ENCODE measurements around the gene SCAMP1. TPM values are rescaled to one million over a fixed set of nuclear protein-coding genes. Genes with fewer than 3 reads are reported as not detected.
A peak's percentile ranks its signal among the peaks of the same experiment; 100 is the strongest.
"Not testable (repeated sequence)": the region's sequence is repeated elsewhere in the genome, so short reads cannot be mapped to it uniquely, and the experiment has no call there.

Gene SCAMP1
- total and polyA plus RNA-seq, 2 experiments from 2014 or later: 57.7 to 66.9 TPM

DNA sequence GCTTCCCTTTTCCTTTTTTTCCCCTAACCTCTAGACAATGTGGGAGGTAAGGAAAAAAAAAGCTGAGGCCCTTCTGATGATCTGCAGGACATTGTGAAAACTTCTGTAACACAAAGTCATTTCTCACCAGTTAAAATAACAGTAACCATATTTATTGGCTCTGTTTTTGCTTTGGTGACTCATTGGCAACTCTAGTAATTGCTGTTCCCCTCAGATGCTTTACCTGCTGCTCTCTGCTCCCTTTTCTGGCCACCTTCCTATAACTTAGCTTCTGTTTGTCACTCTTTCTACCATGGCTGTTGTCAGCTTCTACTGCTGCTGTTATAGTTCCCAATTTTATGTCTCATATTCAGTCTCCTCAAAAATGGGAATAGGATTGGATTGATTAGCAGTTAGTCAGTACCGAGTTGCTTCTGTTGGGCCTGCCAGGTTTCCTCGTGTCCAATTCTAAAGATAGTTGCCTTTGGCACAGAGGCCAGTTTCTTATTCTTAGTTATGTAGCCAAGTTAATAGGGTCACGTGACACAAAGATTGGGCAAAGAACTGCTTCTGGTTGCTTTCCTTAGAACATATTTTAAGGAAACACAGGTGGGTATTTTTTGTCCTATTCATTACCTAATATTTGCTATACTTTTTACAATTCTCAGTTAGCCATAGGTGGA lies 16.8 kb downstream of the SCAMP1 start:
- H3K79me2 ChIP-seq (ENCODE audit: insufficient read depth): peaks cover 89% of the 10 kb centered on the region
- no peak overlapping the region for H3K4me3 ChIP-seq
- no peak overlapping the region for H3K4me2 ChIP-seq (ENCODE audit: unreplicated experiment)
- no peak overlapping the region; the same call in 1 of the 2 replicates for H3K9ac ChIP-seq
- H4K20me1 ChIP-seq (ENCODE audit: insufficient read depth): peaks cover 24% of the 10 kb centered on the region; the same call in 1 of the 2 replicates
- TF ChIP-seq EZH2phosphoT487 (IDR thresholded peaks at IDR 0.05; ENCODE audit: insufficient read depth, low read depth): no peak
- TF ChIP-seq EZH2 (IDR thresholded peaks at IDR 0.05; ENCODE audit: insufficient read depth, poor library complexity, severe bottlenecking): no peak
- 18 to 20% methylated on average over 3 of the region's 3 CpGs for WGBS, 2 experiments (ENCODE audit: low coverage in 1 of 2, low lambda C conversion rate in 2 of 2, missing lambda C conversion rate in 2 of 2)
- no peak overlapping the region for H3K27ac ChIP-seq
- H3K4me1 ChIP-seq (ENCODE audit: insufficient read depth): peaks cover 14% of the 10 kb centered on the region
- H3K9me2 ChIP-seq (ENCODE audit: insufficient read depth): no peaks in the 10 kb centered on the region
- no peaks in the 10 kb centered on the region for H3K9me3 ChIP-seq (ENCODE audit: low read depth)
- peaks cover 6% of the 10 kb centered on the region; the same call in 1 of the 2 replicates for H3F3A ChIP-seq (ENCODE audit: insufficient read depth)
- no peaks in the 10 kb centered on the region for H3K27me3 ChIP-seq (replicated peaks; ENCODE audit: insufficient read depth)
- DNase-seq: peak; percentile 58
- no peaks in the 10 kb centered on the region for H3K36me3 ChIP-seq (ENCODE audit: low read depth)
- no peak overlapping the region for H2AFZ ChIP-seq
- in situ Hi-C loops (cut with MboI): no loop called here

- H4K20me1 ChIP-seq (ENCODE audit: insufficient read depth): peaks cover 24% of the 10 kb centered on the region; the same call in 1 of the 2 replicates
Observed at GRCh38 chr5:78377718-78378105, 17.3 kb downstream of the SCAMP1 start.

GRCh38 chr5:78387468-78388153 lies 27.2 kb downstream of the SCAMP1 start:
- Histone ChIP-seq H3K4me2 (ENCODE audit: unreplicated experiment) (no peak overlapping the region), H2AFZ (no peak overlapping the region), H3F3A (ENCODE audit: insufficient read depth) (no peaks in the 10 kb centered on the region), H3K4me3 (no peak overlapping the region), H3K36me3 (ENCODE audit: low read depth) (no peaks in the 10 kb centered on the region), H3K9ac (no peak overlapping the region), H3K79me2 (ENCODE audit: insufficient read depth) (peaks cover 78% of the 10 kb centered on the region), H3K4me1 (ENCODE audit: insufficient read depth) (no peaks in the 10 kb centered on the region), H3K9me3 (ENCODE audit: low read depth) (no peaks in the 10 kb centered on the region), H3K27me3 (replicated peaks; ENCODE audit: insufficient read depth) (no peaks in the 10 kb centered on the region), H3K9me2 (ENCODE audit: insufficient read depth) (no peaks in the 10 kb centered on the region), H4K20me1 (ENCODE audit: insufficient read depth) (no peaks in the 10 kb centered on the region; the same call in 1 of the 2 replicates), H3K27ac (no peak overlapping the region)
- 79 to 84% methylated on average over 11 of the region's 11 CpGs for WGBS, 2 experiments (ENCODE audit: low coverage in 1 of 2, low lambda C conversion rate in 2 of 2, missing lambda C conversion rate in 2 of 2)
- no peak for TF ChIP-seq EZH2 (IDR thresholded peaks at IDR 0.05; ENCODE audit: insufficient read depth, poor library complexity, severe bottlenecking)
- TF ChIP-seq EZH2phosphoT487 (IDR thresholded peaks at IDR 0.05; ENCODE audit: insufficient read depth, low read depth): no peak
- no peak for DNase-seq
- in situ Hi-C loops (cut with MboI): no loop called here

More at GRCh38 chr5:78377718-78378105, 17.3 kb downstream of the SCAMP1 start:
- in situ Hi-C loops (cut with MboI): no loop called here
- Histone ChIP-seq H3K36me3 (ENCODE audit: low read depth) (no peaks in the 10 kb centered on the region), H3K9me2 (ENCODE audit: insufficient read depth) (no peaks in the 10 kb centered on the region), H2AFZ (no peak overlapping the region), H3K4me1 (ENCODE audit: insufficient read depth) (peaks cover 14% of the 10 kb centered on the region), H3K27me3 (replicated peaks; ENCODE audit: insufficient read depth) (no peaks in the 10 kb centered on the region), H3K4me3 (no peak overlapping the region), H3K9me3 (ENCODE audit: low read depth) (no peaks in the 10 kb centered on the region), H3K27ac (no peak overlapping the region), H3K79me2 (ENCODE audit: insufficient read depth) (peaks cover 89% of the 10 kb centered on the region), H3K9ac (no peak overlapping the region), H3F3A (ENCODE audit: insufficient read depth) (peaks cover 6% of the 10 kb centered on the region; the same call in 1 of the 2 replicates), H3K4me2 (ENCODE audit: unreplicated experiment) (no peak overlapping the region)
- DNase-seq: no peak
- TF ChIP-seq EZH2phosphoT487 (IDR thresholded peaks at IDR 0.05; ENCODE audit: insufficient read depth, low read depth): no peak
- TF ChIP-seq EZH2 (IDR thresholded peaks at IDR 0.05; ENCODE audit: insufficient read depth, poor library complexity, severe bottlenecking): no peak
- WGBS, 2 experiments (ENCODE audit: low coverage in 1 of 2, low lambda C conversion rate in 2 of 2, missing lambda C conversion rate in 2 of 2): 89 to 92% methylated on average over 4 of the region's 4 CpGs

DNA sequence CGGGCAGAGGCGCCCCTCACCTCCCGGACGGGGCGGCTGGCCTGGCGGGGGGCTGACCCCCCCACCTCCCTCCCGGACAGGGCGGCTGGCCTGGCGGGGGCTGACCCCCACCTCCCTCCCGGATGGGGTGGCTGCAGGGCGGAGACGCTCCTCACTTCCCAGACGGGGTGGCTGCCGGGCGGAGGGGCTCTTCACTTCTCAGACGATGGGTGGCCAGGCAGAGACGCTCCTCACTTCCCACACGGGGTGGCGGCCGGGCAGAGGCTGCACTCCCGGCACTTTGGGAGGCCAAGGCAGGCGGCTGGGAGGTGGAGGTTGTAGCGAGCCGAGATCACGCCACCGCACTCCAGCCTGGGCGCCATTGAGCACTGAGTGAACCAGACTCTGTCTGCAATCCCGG lies 30.9 kb downstream of the SCAMP1 start:
- H3K36me3 ChIP-seq (ENCODE audit: low read depth); in situ Hi-C loops (cut with MboI); H2AFZ ChIP-seq; H3K9ac ChIP-seq; H3F3A ChIP-seq (ENCODE audit: insufficient read depth); DNase-seq; H3K4me3 ChIP-seq; H3K27ac ChIP-seq; H3K27me3 ChIP-seq (replicated peaks; ENCODE audit: insufficient read depth); H3K9me3 ChIP-seq (ENCODE audit: low read depth); H3K9me2 ChIP-seq (ENCODE audit: insufficient read depth); H3K4me1 ChIP-seq (ENCODE audit: insufficient read depth); H3K4me2 ChIP-seq (ENCODE audit: unreplicated experiment); H4K20me1 ChIP-seq (ENCODE audit: insufficient read depth): not testable (repeated sequence)
- 95% methylated on average over 12 to 26 of the region's 28 CpGs for WGBS, 2 experiments (ENCODE audit: low coverage in 1 of 2, low lambda C conversion rate in 2 of 2, missing lambda C conversion rate in 2 of 2)
- H3K79me2 ChIP-seq (ENCODE audit: insufficient read depth): peaks cover 67% of the 10 kb centered on the region
